ENCODE results near the gene IGFL4. TPM values are rescaled to one million over a fixed set of nuclear protein-coding genes. Genes with fewer than 3 reads are reported as not detected.

The IGFL4 gene
- total RNA-seq, 1 donor from 2014 or later = 0.20 TPM

GRCh38 chr19:46065486-46066071, 24.8 kb upstream of the IGFL4 start:
- TF ChIP-seq, protein P1, sequence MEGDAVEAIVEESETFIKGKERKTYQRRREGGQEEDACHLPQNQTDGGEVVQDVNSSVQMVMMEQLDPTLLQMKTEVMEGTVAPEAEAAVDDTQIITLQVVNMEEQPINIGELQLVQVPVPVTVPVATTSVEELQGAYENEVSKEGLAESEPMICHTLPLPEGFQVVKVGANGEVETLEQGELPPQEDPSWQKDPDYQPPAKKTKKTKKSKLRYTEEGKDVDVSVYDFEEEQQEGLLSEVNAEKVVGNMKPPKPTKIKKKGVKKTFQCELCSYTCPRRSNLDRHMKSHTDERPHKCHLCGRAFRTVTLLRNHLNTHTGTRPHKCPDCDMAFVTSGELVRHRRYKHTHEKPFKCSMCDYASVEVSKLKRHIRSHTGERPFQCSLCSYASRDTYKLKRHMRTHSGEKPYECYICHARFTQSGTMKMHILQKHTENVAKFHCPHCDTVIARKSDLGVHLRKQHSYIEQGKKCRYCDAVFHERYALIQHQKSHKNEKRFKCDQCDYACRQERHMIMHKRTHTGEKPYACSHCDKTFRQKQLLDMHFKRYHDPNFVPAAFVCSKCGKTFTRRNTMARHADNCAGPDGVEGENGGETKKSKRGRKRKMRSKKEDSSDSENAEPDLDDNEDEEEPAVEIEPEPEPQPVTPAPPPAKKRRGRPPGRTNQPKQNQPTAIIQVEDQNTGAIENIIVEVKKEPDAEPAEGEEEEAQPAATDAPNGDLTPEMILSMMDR (IDR thresholded peaks at IDR 0.05; ENCODE audit: partially characterized antibody, unreplicated experiment) = no peak
- no peak for DNase-seq
- Mint-ChIP-seq H3K9me3 (ENCODE audit: unreplicated experiment) (peaks cover 13% of the 10 kb centered on the region), H3K4me1 (ENCODE audit: low read depth, unreplicated experiment) (no peaks in the 10 kb centered on the region), H3K27ac (ENCODE audit: unreplicated experiment) (no peak overlapping the region), H3K4me3 (ENCODE audit: unreplicated experiment) (no peak overlapping the region), H3K27me3 (ENCODE audit: unreplicated experiment) (peaks cover 3% of the 10 kb centered on the region), H3K36me3 (ENCODE audit: unreplicated experiment) (peaks cover 9% of the 10 kb centered on the region)

GRCh38 chr19:46063201-46063600, 22.4 kb upstream of the IGFL4 start:
- DNase-seq = no peak
- H3K4me3 Mint-ChIP-seq (ENCODE audit: unreplicated experiment) = no peak overlapping the region
- peaks cover 9% of the 10 kb centered on the region for H3K36me3 Mint-ChIP-seq (ENCODE audit: unreplicated experiment)
- no peaks in the 10 kb centered on the region for H3K4me1 Mint-ChIP-seq (ENCODE audit: low read depth, unreplicated experiment)
- peaks cover 3% of the 10 kb centered on the region for H3K27me3 Mint-ChIP-seq (ENCODE audit: unreplicated experiment)
- peaks cover 16% of the 10 kb centered on the region for H3K9me3 Mint-ChIP-seq (ENCODE audit: unreplicated experiment)
- TF ChIP-seq, protein P1 (IDR thresholded peaks at IDR 0.05; ENCODE audit: partially characterized antibody, unreplicated experiment) = no peak
- no peak overlapping the region for H3K27ac Mint-ChIP-seq (ENCODE audit: unreplicated experiment)

DNA sequence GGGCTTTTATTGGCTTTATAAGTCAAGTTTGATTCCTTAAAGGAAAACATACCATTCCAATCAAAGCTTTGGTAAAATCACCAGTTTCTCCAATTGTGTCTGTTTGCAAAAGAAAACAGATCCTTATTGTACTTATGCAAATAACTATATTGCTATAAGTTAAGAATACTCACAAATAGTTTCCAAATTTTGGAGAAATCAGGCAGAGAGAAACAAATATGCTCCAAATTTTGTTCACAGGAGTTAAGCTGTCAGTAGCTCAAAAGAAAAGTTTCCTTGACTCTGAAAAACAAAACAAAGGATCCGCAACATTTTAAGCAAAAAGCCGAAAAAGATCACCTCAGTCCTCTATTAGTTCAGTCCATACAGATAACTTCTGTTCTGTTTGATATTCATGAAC, 19.2 kb upstream of the IGFL4 start:
- no peak overlapping the region for H3K27ac Mint-ChIP-seq (ENCODE audit: unreplicated experiment)
- peaks cover 5% of the 10 kb centered on the region for H3K36me3 Mint-ChIP-seq (ENCODE audit: unreplicated experiment)
- no peak for DNase-seq
- TF ChIP-seq, protein P1 (IDR thresholded peaks at IDR 0.05; ENCODE audit: partially characterized antibody, unreplicated experiment) = no peak
- peaks cover 18% of the 10 kb centered on the region for H3K9me3 Mint-ChIP-seq (ENCODE audit: unreplicated experiment)
- H3K27me3 Mint-ChIP-seq (ENCODE audit: unreplicated experiment) = peaks cover 3% of the 10 kb centered on the region
- H3K4me3 Mint-ChIP-seq (ENCODE audit: unreplicated experiment) = no peak overlapping the region
- no peaks in the 10 kb centered on the region for H3K4me1 Mint-ChIP-seq (ENCODE audit: low read depth, unreplicated experiment)

- Mint-ChIP-seq H3K4me1 (ENCODE audit: low read depth, unreplicated experiment) (no peaks in the 10 kb centered on the region), H3K27ac (ENCODE audit: unreplicated experiment) (no peak overlapping the region), H3K4me3 (ENCODE audit: unreplicated experiment) (no peak overlapping the region), H3K36me3 (ENCODE audit: unreplicated experiment) (peaks cover 5% of the 10 kb centered on the region), H3K27me3 (ENCODE audit: unreplicated experiment) (peaks cover 3% of the 10 kb centered on the region), H3K9me3 (ENCODE audit: unreplicated experiment) (peaks cover 16% of the 10 kb centered on the region)
- DNase-seq = no peak
- TF ChIP-seq, protein P1 (IDR thresholded peaks at IDR 0.05; ENCODE audit: partially characterized antibody, unreplicated experiment) = no peak
These were observed 18.0 kb upstream of the IGFL4 start for GRCh38 chr19:46058778-46059177.

GRCh38 chr19:46056536-46056935, 15.7 kb upstream of the IGFL4 start:
- Mint-ChIP-seq H3K27ac (ENCODE audit: unreplicated experiment) (no peak overlapping the region), H3K4me3 (ENCODE audit: unreplicated experiment) (no peak overlapping the region), H3K36me3 (ENCODE audit: unreplicated experiment) (no peaks in the 10 kb centered on the region), H3K27me3 (ENCODE audit: unreplicated experiment) (no peaks in the 10 kb centered on the region), H3K9me3 (ENCODE audit: unreplicated experiment) (peaks cover 13% of the 10 kb centered on the region), H3K4me1 (ENCODE audit: low read depth, unreplicated experiment) (no peaks in the 10 kb centered on the region)
- TF ChIP-seq, protein P1 (IDR thresholded peaks at IDR 0.05; ENCODE audit: partially characterized antibody, unreplicated experiment) = no peak
- DNase-seq = no peak
